OCI-LY7 (cell line): ENCODE data around the gene PWWP2B. TPM values are rescaled to one million over a fixed set of nuclear protein-coding genes. Genes with fewer than 3 reads are reported as not detected.

Experiments
- BruUV-seq: library from RNA; stranded (reverse); fragments of 400-500 nt; replicated peaks from 2 replicates; lab custom pipeline; 2021; lab: Mats Ljungman, UMichigan
- CTCF ChIA-PET: fragments of 300-600 bp; sonication (Branson Sonifier 250); formaldehyde crosslinking; loops from one replicate; lab custom pipeline; 2022; ENCODE audit warnings: antibody characterized with exemption; ENCODE audit not compliant: unreplicated experiment; lab: Charles Lee
- POLR2A ChIA-PET: fragments of 300-600 bp; sonication (Branson Sonifier 250); formaldehyde crosslinking; loops from one replicate; lab custom pipeline; 2022; ENCODE audit warnings: antibody characterized with exemption; lab: Charles Lee
- DNase-seq: peaks from one replicate; pipeline ENCODE4 v3.0.0-alpha.2; 2015; ENCODE audit warnings: low spot score
- H2AFZ ChIP-seq: fragments of 200-600 bp; sonication (generic), shearing (Covaris generic); 2 replicates; pipeline ENCODE4 v1.6.1; 2014; ENCODE audit warnings: mild to moderate bottlenecking, antibody characterized with exemption, low read length, moderate library complexity
- H3K27ac ChIP-seq: fragments of 200-600 bp; sonication (generic); 2 replicates; pipeline ENCODE4 v1.5.1; 2014; ENCODE audit warnings: mixed run types, low read depth, mild to moderate bottlenecking, moderate library complexity, low read length, inconsistent platforms; ENCODE audit not compliant: poor library complexity, severe bottlenecking
- H3K36me3 ChIP-seq: fragments of 200-600 bp; sonication (generic); 2 replicates; pipeline ENCODE4 v1.6.1; 2014; ENCODE audit warnings: mild to moderate bottlenecking, antibody characterized with exemption, low read length, moderate library complexity, mixed read lengths; ENCODE audit not compliant: insufficient read depth
- H3K4me1 ChIP-seq: fragments of 200-600 bp; sonication (generic); 2 replicates; pipeline ENCODE4 v1.5.1; 2014; ENCODE audit warnings: mild to moderate bottlenecking, low read length; ENCODE audit not compliant: insufficient read depth, poor library complexity, severe bottlenecking
- H3K4me2 ChIP-seq: fragments of 200-600 bp; sonication (generic); 2 replicates; pipeline ENCODE4 v1.6.1; 2014; ENCODE audit warnings: mild to moderate bottlenecking, low read length
- H3K4me3 ChIP-seq: fragments of 200-600 bp; sonication (generic); 2 replicates; pipeline ENCODE4 v1.5.1; 2014; ENCODE audit warnings: mild to moderate bottlenecking, low read depth, low read length; ENCODE audit not compliant: poor library complexity, severe bottlenecking
- H3K79me2 ChIP-seq: fragments of 200-600 bp; sonication (generic); 2 replicates; pipeline ENCODE4 v1.6.1; 2016; ENCODE audit warnings: low read depth, mild to moderate bottlenecking, low read length, moderate library complexity, mixed read lengths; ENCODE audit not compliant: insufficient read depth
- H3K9me2 ChIP-seq: fragments of 200-600 bp; sonication (generic); 2 replicates; pipeline ENCODE4 v1.6.1; 2016; ENCODE audit warnings: mild to moderate bottlenecking, low read length, mixed read lengths; ENCODE audit not compliant: insufficient read depth
- H3K9me3 ChIP-seq: fragments of 200-600 bp; sonication (generic); 2 replicates; pipeline ENCODE4 v1.6.1; 2014; ENCODE audit warnings: mild to moderate bottlenecking, mixed run types, low read length, mixed read lengths
- H4K20me1 ChIP-seq: fragments of 200-600 bp; sonication (generic); 2 replicates; pipeline ENCODE4 v1.6.1; 2014; ENCODE audit warnings: mild to moderate bottlenecking, antibody characterized with exemption, low read length, moderate library complexity, mixed read lengths; ENCODE audit not compliant: insufficient read depth
- CTCF ChIP-seq: fragments of 200-600 bp; sonication (generic); conservative IDR thresholded peaks from 2 replicates; pipeline ENCODE4 v1.5.1; 2014; ENCODE audit warnings: mild to moderate bottlenecking, antibody characterized with exemption, low read length, moderate library complexity, mixed read lengths
- EZH2phosphoT487 ChIP-seq: fragments of 200-600 bp; sonication (generic); IDR thresholded peaks from 2 replicates; pipeline ENCODE4 v1.6.1; 2018; ENCODE audit warnings: low read depth, borderline replicate concordance, mild to moderate bottlenecking, mixed run types, antibody characterized with exemption, low read length, moderate library complexity, mixed read lengths
- intact Hi-C: fragments of 100-400 bp; cut with micrococcal nuclease; formaldehyde crosslinking; loops from one replicate; pipeline ENCODE4 v1.10.0; 2022; ENCODE audit not compliant: unreplicated experiment
- total RNA-seq, 2 experiments: library from RNA; depleted of rRNA in 1 of 2; stranded (reverse); fragments of >200 nt in 1 of 2; shearing (Covaris generic) in 1 of 2; gene quantifications; 2 replicates each; pipeline ENCODE4 v1.2.3, GENCODE V29; 2014 to 2022

The PWWP2B gene
- total RNA-seq, 2 experiments from 2014 or later, result 5.9 to 10.6 TPM

- TF ChIP-seq EZH2phosphoT487, result no peak
- no peak for TF ChIP-seq CTCF
- no peaks in the 10 kb centered on the region for H3K79me2 ChIP-seq
- no peak for DNase-seq
- ChIA-PET POLR2A (no interaction called here), CTCF (no interaction called here)
- BruUV-seq, result no TSS peak
- intact Hi-C loops, result no loop called here
- no peak overlapping the region for H3K4me2 ChIP-seq
- no peak overlapping the region for H3K27ac ChIP-seq
- peaks cover 7% of the 10 kb centered on the region for H3K4me1 ChIP-seq
- H3K9me3 ChIP-seq, result no peaks in the 10 kb centered on the region
- no peaks in the 10 kb centered on the region for H3K9me2 ChIP-seq
- no peaks in the 10 kb centered on the region for H3K36me3 ChIP-seq
- no peak overlapping the region for H3K4me3 ChIP-seq
- H4K20me1 ChIP-seq, result no peaks in the 10 kb centered on the region
- H2AFZ ChIP-seq, result no peak overlapping the region
Observed at GRCh38 chr10:132410056-132410778, 13.2 kb downstream of the PWWP2B start.

- H3K4me1 ChIP-seq, result peaks cover 7% of the 10 kb centered on the region
- H3K36me3 ChIP-seq, result no peaks in the 10 kb centered on the region
- BruUV-seq, result no TSS peak
- no peak overlapping the region for H2AFZ ChIP-seq
- no peaks in the 10 kb centered on the region for H3K79me2 ChIP-seq
- DNase-seq, result no peak
- POLR2A ChIA-PET, result no interaction called here
- no peaks in the 10 kb centered on the region for H4K20me1 ChIP-seq
- no peak overlapping the region for H3K4me2 ChIP-seq
- intact Hi-C loops, result no loop called here
- H3K9me3 ChIP-seq, result no peaks in the 10 kb centered on the region
- TF ChIP-seq CTCF (no peak), EZH2phosphoT487 (no peak)
- no peak overlapping the region for H3K4me3 ChIP-seq
- H3K9me2 ChIP-seq, result no peaks in the 10 kb centered on the region
- CTCF ChIA-PET, result no interaction called here
- H3K27ac ChIP-seq, result no peak overlapping the region
Observed at GRCh38 chr10:132410779-132411532, 14.0 kb downstream of the PWWP2B start.
